Medulla oblongata (tissue), 1 donor: ENCODE data around the gene ABCC4.
"Not testable (repeated sequence)": the region's sequence is repeated elsewhere in the genome, so short reads cannot be mapped to it uniquely, and the experiment has no call there.

Experiments
- DNase-seq: peaks from one replicate; pipeline ENCODE4 v3.0.0-alpha.2; 2015; ENCODE audit errors: extremely low spot score

ABCC4 gene

GRCh38 chr13:95229855-95230254, 71.4 kb downstream of the ABCC4 start:
- no peak for DNase-seq

GRCh38 chr13:95228130-95228529, 73.1 kb downstream of the ABCC4 start:
- DNase-seq = no peak

- peak; percentile 81 for DNase-seq
These were observed 74.1 kb downstream of the ABCC4 start for GRCh38 chr13:95226932-95227695.

- no peak for DNase-seq
These were observed 74.8 kb downstream of the ABCC4 start for GRCh38 chr13:95226476-95226875.

GRCh38 chr13:95226050-95226449, 75.2 kb downstream of the ABCC4 start:
- DNase-seq = no peak

GRCh38 chr13:95224064-95224463, 77.2 kb downstream of the ABCC4 start:
- no peak for DNase-seq

- DNase-seq = no peak
These were observed 78.6 kb downstream of the ABCC4 start for GRCh38 chr13:95222733-95223018.

- no peak for DNase-seq
These were observed 79.1 kb downstream of the ABCC4 start for GRCh38 chr13:95221971-95222732.

GRCh38 chr13:95220611-95221010, 80.6 kb downstream of the ABCC4 start:
- no peak for DNase-seq

GRCh38 chr13:95217920-95218830, 83.1 kb downstream of the ABCC4 start:
- no peak for DNase-seq

GRCh38 chr13:95216182-95216581, 85.1 kb downstream of the ABCC4 start:
- DNase-seq = no peak

- no peak for DNase-seq
These were observed 88.0 kb downstream of the ABCC4 start for GRCh38 chr13:95212983-95213850.

GRCh38 chr13:95209109-95209508, 92.1 kb downstream of the ABCC4 start:
- DNase-seq = no peak

- no peak for DNase-seq
These were observed 93.4 kb downstream of the ABCC4 start for GRCh38 chr13:95207769-95208366.

GRCh38 chr13:95206116-95206515, 95.1 kb downstream of the ABCC4 start:
- no peak for DNase-seq

- DNase-seq = peak; percentile 59
These were observed 97.0 kb downstream of the ABCC4 start for GRCh38 chr13:95204231-95204765.

GRCh38 chr13:95201814-95202651, 99.2 kb downstream of the ABCC4 start:
- peak; percentile 43 for DNase-seq

GRCh38 chr13:95200386-95200957, 100.8 kb downstream of the ABCC4 start:
- not testable (repeated sequence) for DNase-seq

GRCh38 chr13:95199896-95200295, 101.4 kb downstream of the ABCC4 start:
- DNase-seq = no peak
